ENCODE results near the gene KLHDC4. TPM values are rescaled to one million over a fixed set of nuclear protein-coding genes. Genes with fewer than 3 reads are reported as not detected.

The KLHDC4 gene
- polyA plus RNA-seq, 1 of the 3 experiments (the other 2 are of a cell fraction), result 51.2 TPM

- H3K36me3 ChIP-seq (replicated peaks in 1 of 2; ENCODE audit: control insufficient read depth in 1 of 2, insufficient read depth in 2 of 2, low read length in 1 of 2), result no peaks in the 10 kb centered on the region
- no peaks in the 10 kb centered on the region for H3K9me3 ChIP-seq
- no peaks in the 10 kb centered on the region for H3K4me1 ChIP-seq (ENCODE audit: control insufficient read depth in 1 of 2, insufficient read depth in 2 of 2, low read depth in 1 of 2, low read length in 1 of 2)
- no peak overlapping the region for H3K9ac ChIP-seq
- 62% methylated on average over 5 of the region's 7 CpGs for WGBS (ENCODE audit: low lambda C conversion rate)
- no peak for TF ChIP-seq YY1 (IDR thresholded peaks at IDR 0.05; ENCODE audit: low read depth)
- no peak for TF ChIP-seq POLR2AphosphoS5 (IDR thresholded peaks at IDR 0.05; ENCODE audit: low read depth, low read length)
- no peak for TF ChIP-seq TCF12 (IDR thresholded peaks at IDR 0.05)
- no peak for TF ChIP-seq USF1 (IDR thresholded peaks at IDR 0.05; ENCODE audit: borderline replicate concordance, low read depth)
- TF ChIP-seq FOXJ3 (CRISPR knock-in tag; IDR thresholded peaks at IDR 0.05), result no peak
- no peak for TF ChIP-seq RXRA (IDR thresholded peaks at IDR 0.05; ENCODE audit: borderline replicate concordance, low read depth)
- no peak for TF ChIP-seq EP300 (IDR thresholded peaks at IDR 0.05; ENCODE audit: borderline replicate concordance in 1 of 2, low read depth in 1 of 2, low read length in 1 of 2)
- TF ChIP-seq JUND (IDR thresholded peaks at IDR 0.05), result no peak
- no peak for TF ChIP-seq GABPA (IDR thresholded peaks at IDR 0.05; ENCODE audit: low read depth)
- no peak for TF ChIP-seq RAD21 (IDR thresholded peaks at IDR 0.05; ENCODE audit: low read length)
- no peak for TF ChIP-seq SIN3A (IDR thresholded peaks at IDR 0.05; ENCODE audit: borderline replicate concordance, low read depth, low read length)
- no peaks in the 10 kb centered on the region; the same call in 1 of the 2 replicates for H3K27me3 ChIP-seq (ENCODE audit: insufficient read depth)
- no peak overlapping the region for H3K4me3 ChIP-seq (ENCODE audit: low read depth in 2 of 2, low read length in 1 of 2)
- H3K79me2 ChIP-seq (ENCODE audit: insufficient read depth), result no peaks in the 10 kb centered on the region
- H3K9me2 ChIP-seq, result no peaks in the 10 kb centered on the region
- CTCF ChIA-PET, result interaction anchor here (1.1 to 2.0 kb wide), 4 partner anchors 11 to 78 kb away, joined by 3 to 5 read pairs (median 4); no protein-coding TSS in a partner anchor
- H3K4me2 ChIP-seq, result no peak overlapping the region
- H3F3A ChIP-seq (replicated peaks; ENCODE audit: insufficient read depth), result no peaks in the 10 kb centered on the region
- H3K27ac ChIP-seq (ENCODE audit: low read depth in 2 of 2, low read length in 1 of 2), result no peak overlapping the region
- no peak overlapping the region for H2AFZ ChIP-seq (ENCODE audit: low read depth)
- POLR2A ChIA-PET, result no interaction called here
- no peak for DNase-seq
- H4K20me1 ChIP-seq (ENCODE audit: insufficient read depth), result no peaks in the 10 kb centered on the region
Measured at GRCh38 chr16:87667443-87667842, 98.3 kb downstream of the KLHDC4 start.

- 49% methylated on average over 8 of the region's 16 CpGs for WGBS (ENCODE audit: low lambda C conversion rate)
- H3K27me3 ChIP-seq (ENCODE audit: insufficient read depth), result no peaks in the 10 kb centered on the region; the same call in 1 of the 2 replicates
Measured at GRCh38 chr16:87666919-87667318, 98.9 kb downstream of the KLHDC4 start.

GRCh38 chr16:87665193-87665592, 100.6 kb downstream of the KLHDC4 start:
- H4K20me1 ChIP-seq (ENCODE audit: insufficient read depth), result no peaks in the 10 kb centered on the region
- H3F3A ChIP-seq (replicated peaks; ENCODE audit: insufficient read depth), result no peaks in the 10 kb centered on the region
- H3K4me2 ChIP-seq, result no peak overlapping the region
- ChIA-PET CTCF (interaction anchor here (1.3 to 1.5 kb wide), 2 partner anchors 13 to 29 kb away, joined by 3 to 5 read pairs; no protein-coding TSS in a partner anchor), POLR2A (no interaction called here)
- no peak overlapping the region for H3K9ac ChIP-seq
- H3K36me3 ChIP-seq (replicated peaks in 1 of 2; ENCODE audit: control insufficient read depth in 1 of 2, insufficient read depth in 2 of 2, low read length in 1 of 2), result no peaks in the 10 kb centered on the region
- no peaks in the 10 kb centered on the region; the same call in 1 of the 2 replicates for H3K27me3 ChIP-seq (ENCODE audit: insufficient read depth)
- H2AFZ ChIP-seq (ENCODE audit: low read depth), result no peak overlapping the region
- H3K4me3 ChIP-seq (ENCODE audit: low read depth in 2 of 2, low read length in 1 of 2), result no peak overlapping the region
- 52% methylated on average over 14 of the region's 15 CpGs for WGBS (ENCODE audit: low lambda C conversion rate)
- H3K9me3 ChIP-seq, result no peaks in the 10 kb centered on the region
- no peak overlapping the region for H3K27ac ChIP-seq (ENCODE audit: low read depth in 2 of 2, low read length in 1 of 2)
- H3K9me2 ChIP-seq, result no peaks in the 10 kb centered on the region
- H3K4me1 ChIP-seq (ENCODE audit: control insufficient read depth in 1 of 2, insufficient read depth in 2 of 2, low read depth in 1 of 2, low read length in 1 of 2), result no peaks in the 10 kb centered on the region
- DNase-seq, result no peak
- no peaks in the 10 kb centered on the region for H3K79me2 ChIP-seq (ENCODE audit: insufficient read depth)
- no peak for TF ChIP-seq POLR2AphosphoS5 (IDR thresholded peaks at IDR 0.05; ENCODE audit: low read depth, low read length)
- no peak for TF ChIP-seq GATA2 (CRISPR knock-in tag; IDR thresholded peaks at IDR 0.05)
- TF ChIP-seq NFIC (IDR thresholded peaks at IDR 0.05; ENCODE audit: borderline replicate concordance), result no peak
- TF ChIP-seq SIN3A (IDR thresholded peaks at IDR 0.05; ENCODE audit: borderline replicate concordance, low read depth, low read length), result no peak
- TF ChIP-seq EZH2phosphoT487 (IDR thresholded peaks at IDR 0.05; ENCODE audit: borderline replicate concordance, low read depth), result no peak
- no peak for TF ChIP-seq RXRA (IDR thresholded peaks at IDR 0.05; ENCODE audit: borderline replicate concordance, low read depth)
- no peak for TF ChIP-seq PBX3 (IDR thresholded peaks at IDR 0.05)
- no peak for TF ChIP-seq YY1 (IDR thresholded peaks at IDR 0.05; ENCODE audit: low read depth)
- no peak for TF ChIP-seq FOXM1 (IDR thresholded peaks at IDR 0.05; ENCODE audit: low read depth)
- no peak for TF ChIP-seq ZBTB33 (IDR thresholded peaks at IDR 0.05; ENCODE audit: borderline replicate concordance, low read depth)
- TF ChIP-seq ELF1 (IDR thresholded peaks at IDR 0.05), result no peak
- TF ChIP-seq JUND (IDR thresholded peaks at IDR 0.05), result no peak
- TF ChIP-seq TAF1 (IDR thresholded peaks at IDR 0.05; ENCODE audit: borderline replicate concordance, low read depth, low read length), result no peak

More at GRCh38 chr16:87666919-87667318, 98.9 kb downstream of the KLHDC4 start:
- Histone ChIP-seq H3K9me3 (no peaks in the 10 kb centered on the region), H3K9me2 (no peaks in the 10 kb centered on the region), H3K4me2 (no peak overlapping the region), H3F3A (replicated peaks; ENCODE audit: insufficient read depth) (no peaks in the 10 kb centered on the region), H3K4me1 (ENCODE audit: control insufficient read depth in 1 of 2, insufficient read depth in 2 of 2, low read depth in 1 of 2, low read length in 1 of 2) (no peaks in the 10 kb centered on the region), H4K20me1 (ENCODE audit: insufficient read depth) (no peaks in the 10 kb centered on the region), H3K4me3 (ENCODE audit: low read depth in 2 of 2, low read length in 1 of 2) (no peak overlapping the region), H2AFZ (ENCODE audit: low read depth) (no peak overlapping the region), H3K36me3 (replicated peaks in 1 of 2; ENCODE audit: control insufficient read depth in 1 of 2, insufficient read depth in 2 of 2, low read length in 1 of 2) (no peaks in the 10 kb centered on the region), H3K9ac (no peak overlapping the region), H3K27ac (ENCODE audit: low read depth in 2 of 2, low read length in 1 of 2) (no peak overlapping the region), H3K79me2 (ENCODE audit: insufficient read depth) (no peaks in the 10 kb centered on the region)
- no peak for TF ChIP-seq TEAD4 (IDR thresholded peaks at IDR 0.05; ENCODE audit: borderline replicate concordance, insufficient read depth)
- no peak for TF ChIP-seq FOXJ3 (CRISPR knock-in tag; IDR thresholded peaks at IDR 0.05)
- TF ChIP-seq NRF1 (IDR thresholded peaks at IDR 0.05; ENCODE audit: low read depth, low read length), result no peak
- no peak for TF ChIP-seq ELF1 (IDR thresholded peaks at IDR 0.05)
- ChIA-PET CTCF (interaction anchor here (1.1 to 1.7 kb wide), 3 partner anchors 14 to 78 kb away, joined by 3 to 5 read pairs (median 3); no protein-coding TSS in a partner anchor), POLR2A (no interaction called here)
- no peak for DNase-seq

All from SK-N-SH (cell line).